ENCODE measurements around the gene SMCR8. TPM values are rescaled to one million over a fixed set of nuclear protein-coding genes. Genes with fewer than 3 reads are reported as not detected.

The SMCR8 gene
- total and polyA plus RNA-seq, 2 of the 8 experiments (the other 6 are each of a cell fraction or from before 2014, with no cell fraction given): 6.9 to 18.5 TPM

DNA sequence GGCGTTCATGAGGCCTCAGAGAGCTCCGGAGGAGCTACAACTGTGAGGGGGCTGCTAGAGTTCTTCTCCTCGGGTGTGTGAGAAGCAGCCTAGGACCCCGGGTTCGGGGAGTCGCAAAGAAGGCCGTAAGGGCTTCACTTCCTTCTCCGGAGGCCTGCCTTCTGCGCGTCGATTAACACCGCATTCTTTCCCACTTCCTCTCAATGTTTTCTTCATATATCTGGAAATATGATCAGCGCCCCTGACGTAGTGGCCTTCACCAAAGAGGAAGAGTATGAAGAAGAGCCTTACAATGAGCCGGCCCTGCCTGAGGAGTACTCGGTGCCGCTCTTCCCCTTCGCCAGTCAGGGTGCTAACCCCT, 449 bp downstream of the SMCR8 start:
- Histone ChIP-seq H3K4me3 (ENCODE audit: extremely low read depth in 1 of 4, insufficient read depth in 2 of 4, low read depth in 3 of 4, low read length in 4 of 4) (peak overlapping the region; percentile 83 to 92 (median 86)), H2BK20ac (ENCODE audit: low read length) (no peak overlapping the region), H2AFZ (ENCODE audit: low read length) (0 out of 2 replicates have a peak overlapping the region, but pooled peaks have one; percentile 7), H3K9ac (replicated peaks in 1 of 4; ENCODE audit: extremely low read depth in 1 of 4, low read depth in 3 of 4, low read length in 3 of 4) (peak overlapping the region; percentile 53 to 86 (median 76)), H4K8ac (ENCODE audit: extremely low read depth, insufficient read depth, low read length) (peak overlapping the region; percentile 99), H3K14ac (ENCODE audit: insufficient read length) (no peak overlapping the region), H3K4ac (replicated peaks; ENCODE audit: insufficient read length, low read depth, low read length) (no peak overlapping the region), H2BK120ac (replicated peaks; ENCODE audit: low read depth, low read length) (no peak overlapping the region), H2AK5ac (ENCODE audit: low read depth, low read length) (no peak overlapping the region), H4K20me1 (replicated peaks in 1 of 2; ENCODE audit: control insufficient read depth in 1 of 2, insufficient read depth in 2 of 2, low read length in 2 of 2) (peaks cover 17 to 27% of the 10 kb centered on the region in 2 experiments), H3K23ac (ENCODE audit: insufficient read length) (no peak overlapping the region), H3K27ac (ENCODE audit: low read depth, low read length) (peak overlapping the region; percentile 84), H3K18ac (ENCODE audit: extremely low read depth, low read length) (no peak overlapping the region), H4K5ac (ENCODE audit: insufficient read length, low read depth, low read length) (peak overlapping the region; percentile 65), H3K79me2 (ENCODE audit: control insufficient read depth in 1 of 2, insufficient read depth in 2 of 2, low read length in 2 of 2) (peaks cover 30 to 82% of the 10 kb centered on the region in 2 experiments), H3K23me2 (ENCODE audit: low read depth, low read length) (peaks cover 7% of the 10 kb centered on the region), H3K36me3 (ENCODE audit: control insufficient read depth in 2 of 4, insufficient read depth in 4 of 4, low read length in 3 of 4) (peaks cover 0 to 24% (median 11%) of the 10 kb centered on the region in 4 experiments; a peak in 4 of 8 replicates), H3K9me3 (ENCODE audit: insufficient read depth in 2 of 2, low read depth in 1 of 2, low read length in 1 of 2) (no peaks in the 10 kb centered on the region), H2BK12ac (ENCODE audit: low read depth, low read length) (no peak overlapping the region), H2BK15ac (ENCODE audit: low read length) (no peak overlapping the region), H2BK5ac (ENCODE audit: low read depth, low read length) (peak overlapping the region; percentile 94), H3K4me1 (replicated peaks in 1 of 4; ENCODE audit: control insufficient read depth in 3 of 4, insufficient read depth in 4 of 4, low read length in 3 of 4) (peaks cover 0 to 12% (median 4%) of the 10 kb centered on the region in 4 experiments; a peak in 5 of 7 replicates), H3K4me2 (ENCODE audit: insufficient read depth in 1 of 2, low read depth in 2 of 2, low read length in 2 of 2) (peak overlapping the region; percentile 96 to 100), H3K79me1 (ENCODE audit: low read depth, low read length) (peaks cover 31% of the 10 kb centered on the region), H3K56ac (replicated peaks; ENCODE audit: insufficient read length, low read depth, low read length) (no peak overlapping the region), H3K27me3 (replicated peaks in 1 of 4; ENCODE audit: control insufficient read depth in 3 of 4, extremely low read depth in 1 of 4, insufficient read depth in 3 of 4, low read length in 3 of 4) (no peaks in the 10 kb centered on the region), H4K91ac (replicated peaks; ENCODE audit: insufficient read length, low read length) (no peak overlapping the region)
- DNase-seq (ENCODE audit: low read depth in 1 of 2, low spot score in 2 of 2) (no peak), FAIRE-seq (no peak)
- 22% methylated on average over 15 of the region's 18 CpGs; no CpG with 5 or more reads in 1 of the 2 experiments for WGBS, 2 experiments (ENCODE audit: extremely low coverage in 1 of 2, insufficient coverage in 1 of 2, insufficient read length in 1 of 2, insufficient replicate concordance in 2 of 2, low coverage in 1 of 2, low lambda C conversion rate in 2 of 2, missing lambda C conversion rate in 1 of 2)
- ChIA-PET CTCF (ENCODE audit: partially characterized antibody) (interaction anchor here (1.0 kb wide), 1 partner anchor 21 kb away, joined by 3 read pairs; no protein-coding TSS in a partner anchor), POLR2A (ENCODE audit: partially characterized antibody) (interaction anchor here (0.7 to 2.7 kb wide), 9 partner anchors 8 to 132 kb away, joined by 3 to 15 read pairs (median 4); partner anchors contain the start of gene ALKBH5)
- TF ChIP-seq RAD21 (IDR thresholded peaks at IDR 0.05 in 1 of 2, conservative IDR thresholded peaks at IDR 0.05 in 1 of 2; ENCODE audit: low read depth in 2 of 2, low read length in 2 of 2) (no peak), SP2 (IDR thresholded peaks at IDR 0.05; ENCODE audit: low read length) (no peak), CEBPB (IDR thresholded peaks at IDR 0.05; ENCODE audit: low read depth, low read length) (no peak), TBP (IDR thresholded peaks at IDR 0.05; ENCODE audit: low read depth, low read length) (no peak), POLR2A (IDR thresholded peaks at IDR 0.05; ENCODE audit: control extremely low read depth in 1 of 2, low read depth in 2 of 2, low read length in 2 of 2) (no peak), RXRA (IDR thresholded peaks at IDR 0.05; ENCODE audit: insufficient read depth, low read depth, low read length) (no peak), CHD1 (IDR thresholded peaks at IDR 0.05; ENCODE audit: low read depth, low read length) (no peak), CTBP2 (IDR thresholded peaks at IDR 0.05; ENCODE audit: borderline replicate concordance, insufficient read depth, insufficient read length, low read length) (no peak), HDAC6 (IDR thresholded peaks at IDR 0.05; ENCODE audit: low read depth, low read length) (no peak), PHF8 (conservative IDR thresholded peaks at IDR 0.05; ENCODE audit: low read depth, low read length) (no peak), CREB1 (IDR thresholded peaks at IDR 0.05) (no peak), JUN (IDR thresholded peaks at IDR 0.05; ENCODE audit: low read depth, low read length) (no peak), TAF1 (IDR thresholded peaks at IDR 0.05; ENCODE audit: low read depth, low read length) (no peak)
- TF ChIP-seq, protein P1, sequence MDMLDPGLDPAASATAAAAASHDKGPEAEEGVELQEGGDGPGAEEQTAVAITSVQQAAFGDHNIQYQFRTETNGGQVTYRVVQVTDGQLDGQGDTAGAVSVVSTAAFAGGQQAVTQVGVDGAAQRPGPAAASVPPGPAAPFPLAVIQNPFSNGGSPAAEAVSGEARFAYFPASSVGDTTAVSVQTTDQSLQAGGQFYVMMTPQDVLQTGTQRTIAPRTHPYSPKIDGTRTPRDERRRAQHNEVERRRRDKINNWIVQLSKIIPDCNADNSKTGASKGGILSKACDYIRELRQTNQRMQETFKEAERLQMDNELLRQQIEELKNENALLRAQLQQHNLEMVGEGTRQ (IDR thresholded peaks at IDR 0.05; ENCODE audit: low read length): no peak
